Testis (tissue), 3 donors: ENCODE data around the gene ICAM2. TPM values are rescaled to one million over a fixed set of nuclear protein-coding genes. Genes with fewer than 3 reads are reported as not detected.

Source experiments
- DNase-seq: peaks from one replicate; pipeline ENCODE4 v3.0.0-alpha.2; 2019
- H3K27ac ChIP-seq, 2 donors: fragments of 200-600 bp; sonication (generic); one replicate each; pipeline ENCODE4 v1.5.1; 2019
- H3K27me3 ChIP-seq: fragments of 200-600 bp; sonication (generic); one replicate; pipeline ENCODE4 v1.5.1; 2019
- H3K36me3 ChIP-seq: fragments of 200-600 bp; sonication (generic); one replicate; pipeline ENCODE4 v1.5.1; 2017; ENCODE audit warnings: low read depth; ENCODE audit errors: missing control alignments
- H3K4me1 ChIP-seq: fragments of 200-600 bp; sonication (generic); one replicate; pipeline ENCODE4 v1.5.1; 2019
- H3K4me3 ChIP-seq, 2 donors: fragments of 200-600 bp; sonication (generic); one replicate each; pipeline ENCODE4 v1.5.1; 2017 to 2019
- H3K9me3 ChIP-seq: fragments of 200-600 bp; sonication (generic); one replicate; pipeline ENCODE4 v1.5.1; 2017
- POLR2A ChIP-seq: fragments of 450-650 bp; IDR thresholded peaks from one replicate; pipeline ENCODE4 v1.6.1; 2017; ENCODE audit warnings: antibody characterized with exemption, mild to moderate bottlenecking, moderate library complexity
- WGBS, 2 donors: methylation state at CpG; one replicate each; pipeline ENCODE4 v1.1.5; 2018; 5-methylcytosine and 5-hydroxymethylcytosine counted together
- intact Hi-C: fragments of 100-400 bp; cut with DNase I; formaldehyde crosslinking; loops from one replicate; pipeline ENCODE4 v1.15.1; 2023; ENCODE audit warnings: low total_unique reads
- polyA plus RNA-seq: library from polyadenylated mRNA; stranded (reverse); fragments of 350-450 nt; fragmentation: Illumina TruSeq; extraction: RNeasy Lipid Tissue Mini Kit (QIAGEN cat#74804); gene quantifications from one replicate; pipeline ENCODE4 v1.2.3, GENCODE V29; 2014; ENCODE audit warnings: low read depth, low replicate concordance; ENCODE audit not compliant: insufficient read depth
- total RNA-seq, 2 donors: library from RNA; depleted of rRNA; stranded (reverse); fragments of >200 nt; gene quantifications; one replicate each; pipeline ENCODE4 v1.2.3, GENCODE V29; 2016
- TF ChIP-seq, protein P1 (sequence below), 3 experiments: fragments of 450-650 bp in 2 of 3; fragments of 200-600 bp in 1 of 3; sonication (generic) in 1 of 3; IDR thresholded peaks; one replicate each; pipeline ENCODE4 v1.5.1; 2016 to 2019; ENCODE audit warnings: antibody characterized with exemption in 3 of 3, mild to moderate bottlenecking in 2 of 3, moderate library complexity in 1 of 3

The ICAM2 gene
- total and polyA plus RNA-seq, 3 donors from 2014 or later, result 5.2 to 12.1 (median 11.3) TPM

DNA sequence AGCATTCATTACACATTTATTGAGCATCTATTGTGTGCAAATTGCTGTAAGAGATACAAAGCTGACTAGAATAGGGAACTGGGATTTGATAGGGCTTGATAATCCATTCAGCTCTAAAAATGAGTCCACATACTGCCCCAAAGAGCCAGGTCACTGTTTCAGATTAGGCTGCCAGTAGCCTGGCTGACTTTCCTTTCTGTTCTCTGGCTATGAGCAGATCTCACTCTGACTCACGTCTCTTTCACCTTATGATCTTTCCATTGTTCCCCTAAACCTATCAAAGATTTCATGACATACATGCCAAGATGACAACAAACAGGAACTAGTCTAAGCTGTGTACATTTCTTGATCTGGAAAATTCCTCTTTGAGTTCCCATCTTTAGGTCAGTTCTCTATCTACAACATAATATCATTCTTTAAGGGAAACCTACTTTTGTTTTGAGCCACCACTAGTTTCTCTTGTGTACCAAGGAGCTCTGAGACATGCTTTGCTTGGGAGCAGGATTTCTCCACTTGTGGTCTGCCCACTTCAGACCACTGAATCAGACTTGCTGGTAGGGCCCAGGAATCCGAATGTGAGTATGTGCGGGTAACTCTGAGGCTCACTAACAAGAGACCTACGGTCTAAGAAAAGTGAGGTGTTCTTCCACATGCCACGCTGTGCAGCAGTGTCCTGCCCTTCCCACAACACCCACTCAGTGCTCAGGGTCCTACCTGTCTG, 40.9 kb upstream of the ICAM2 start:
- Histone ChIP-seq H3K9me3 (no peaks in the 10 kb centered on the region), H3K36me3 (no peaks in the 10 kb centered on the region), H3K4me1 (no peaks in the 10 kb centered on the region), H3K27me3 (no peaks in the 10 kb centered on the region), H3K4me3 (no peak overlapping the region), H3K27ac (no peak overlapping the region)
- intact Hi-C loops, result no loop called here
- no peak for DNase-seq
- 95 to 99% methylated on average over 5 of the region's 5 CpGs for WGBS, 2 donors
- no peak for TF ChIP-seq POLR2A
- TF ChIP-seq, protein P1, sequence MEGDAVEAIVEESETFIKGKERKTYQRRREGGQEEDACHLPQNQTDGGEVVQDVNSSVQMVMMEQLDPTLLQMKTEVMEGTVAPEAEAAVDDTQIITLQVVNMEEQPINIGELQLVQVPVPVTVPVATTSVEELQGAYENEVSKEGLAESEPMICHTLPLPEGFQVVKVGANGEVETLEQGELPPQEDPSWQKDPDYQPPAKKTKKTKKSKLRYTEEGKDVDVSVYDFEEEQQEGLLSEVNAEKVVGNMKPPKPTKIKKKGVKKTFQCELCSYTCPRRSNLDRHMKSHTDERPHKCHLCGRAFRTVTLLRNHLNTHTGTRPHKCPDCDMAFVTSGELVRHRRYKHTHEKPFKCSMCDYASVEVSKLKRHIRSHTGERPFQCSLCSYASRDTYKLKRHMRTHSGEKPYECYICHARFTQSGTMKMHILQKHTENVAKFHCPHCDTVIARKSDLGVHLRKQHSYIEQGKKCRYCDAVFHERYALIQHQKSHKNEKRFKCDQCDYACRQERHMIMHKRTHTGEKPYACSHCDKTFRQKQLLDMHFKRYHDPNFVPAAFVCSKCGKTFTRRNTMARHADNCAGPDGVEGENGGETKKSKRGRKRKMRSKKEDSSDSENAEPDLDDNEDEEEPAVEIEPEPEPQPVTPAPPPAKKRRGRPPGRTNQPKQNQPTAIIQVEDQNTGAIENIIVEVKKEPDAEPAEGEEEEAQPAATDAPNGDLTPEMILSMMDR (IDR thresholded peaks at IDR 0.05), result no peak

DNA sequence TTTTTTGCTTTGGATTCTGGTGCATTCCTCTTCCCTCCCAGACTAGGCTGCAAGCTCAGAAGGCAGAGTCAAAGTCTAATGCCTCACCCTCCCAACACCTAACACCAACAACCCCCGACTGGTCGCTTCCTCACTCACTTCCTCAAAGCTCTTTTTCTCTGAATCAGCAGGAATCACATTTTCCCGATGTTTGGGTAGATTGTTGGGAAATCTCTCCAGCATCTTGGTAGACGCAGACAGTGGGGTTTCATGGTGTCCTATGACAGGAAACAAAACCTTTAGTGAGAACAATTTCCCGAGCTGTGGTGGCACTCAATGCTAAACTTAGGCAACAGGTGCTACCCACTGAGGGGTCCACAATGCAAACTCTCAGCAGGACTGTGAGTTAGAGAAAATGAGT, 39.9 kb upstream of the ICAM2 start:
- intact Hi-C loops, result no loop called here
- Histone ChIP-seq H3K4me3 (no peak overlapping the region), H3K27me3 (no peaks in the 10 kb centered on the region), H3K4me1 (no peaks in the 10 kb centered on the region), H3K9me3 (no peaks in the 10 kb centered on the region), H3K27ac (no peak overlapping the region), H3K36me3 (no peaks in the 10 kb centered on the region)
- WGBS, 2 donors, result 78 to 92% methylated on average over 5 of the region's 5 CpGs
- no peak for TF ChIP-seq POLR2A
- TF ChIP-seq, protein P1 (IDR thresholded peaks at IDR 0.05), result no peak
- no peak for DNase-seq

DNA sequence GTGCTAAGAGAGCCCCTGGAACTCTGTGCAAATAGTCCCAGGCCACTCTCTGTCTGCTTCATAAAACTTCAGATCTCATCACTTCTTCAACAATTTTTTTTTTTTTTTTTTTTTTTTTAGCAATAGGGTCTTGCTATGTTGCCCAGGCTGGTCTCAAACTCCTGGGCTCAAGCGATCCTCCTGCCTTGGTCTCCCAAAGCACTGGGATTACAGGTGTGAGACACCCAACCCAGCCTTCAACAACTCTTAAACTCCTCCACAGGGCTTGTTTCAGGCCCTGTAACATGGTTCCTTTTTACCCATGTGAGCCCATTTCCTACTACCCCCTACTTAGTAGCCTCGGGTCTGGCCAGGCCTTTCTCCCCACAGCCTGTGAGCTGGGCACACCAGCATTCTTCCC, 39.3 kb upstream of the ICAM2 start:
- H3K4me3 ChIP-seq, result no peak overlapping the region
- WGBS, 2 donors, result 89 to 93% methylated on average over 2 of the region's 2 CpGs
- H3K4me1 ChIP-seq, result no peaks in the 10 kb centered on the region
- DNase-seq, result no peak
- H3K36me3 ChIP-seq, result no peaks in the 10 kb centered on the region
- H3K9me3 ChIP-seq, result no peaks in the 10 kb centered on the region
- no peaks in the 10 kb centered on the region for H3K27me3 ChIP-seq
- intact Hi-C loops, result no loop called here
- TF ChIP-seq POLR2A, result no peak
- TF ChIP-seq, protein P1 (IDR thresholded peaks at IDR 0.05), result no peak
- no peak overlapping the region for H3K27ac ChIP-seq

DNA sequence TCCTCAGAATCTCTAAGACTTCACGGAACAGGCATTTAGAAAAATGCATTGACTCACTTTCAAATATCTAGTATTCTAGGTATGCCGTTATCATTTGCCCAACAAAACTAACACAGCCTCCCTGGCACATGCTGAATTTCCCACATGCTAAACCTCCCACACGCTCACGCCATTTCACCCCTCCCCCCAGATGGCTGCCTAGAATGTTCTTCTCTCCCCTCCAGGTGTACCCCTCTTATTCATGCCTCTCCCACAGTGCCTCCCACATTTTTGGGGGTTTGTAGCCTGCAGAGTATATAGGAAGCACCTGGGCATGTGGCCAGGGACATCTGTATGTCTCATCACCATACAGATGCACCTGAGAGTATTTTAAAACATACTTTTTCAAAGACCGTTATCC, 38.2 kb upstream of the ICAM2 start:
- Histone ChIP-seq H3K4me3 (no peak overlapping the region), H3K27ac (no peak overlapping the region), H3K9me3 (no peaks in the 10 kb centered on the region), H3K4me1 (no peaks in the 10 kb centered on the region), H3K36me3 (no peaks in the 10 kb centered on the region), H3K27me3 (no peaks in the 10 kb centered on the region)
- TF ChIP-seq, protein P1 (IDR thresholded peaks at IDR 0.05), result no peak
- TF ChIP-seq POLR2A, result no peak
- WGBS, 2 donors, result 63 to 72% methylated on average over 5 of the region's 5 CpGs
- intact Hi-C loops, result no loop called here
- DNase-seq, result no peak

DNA sequence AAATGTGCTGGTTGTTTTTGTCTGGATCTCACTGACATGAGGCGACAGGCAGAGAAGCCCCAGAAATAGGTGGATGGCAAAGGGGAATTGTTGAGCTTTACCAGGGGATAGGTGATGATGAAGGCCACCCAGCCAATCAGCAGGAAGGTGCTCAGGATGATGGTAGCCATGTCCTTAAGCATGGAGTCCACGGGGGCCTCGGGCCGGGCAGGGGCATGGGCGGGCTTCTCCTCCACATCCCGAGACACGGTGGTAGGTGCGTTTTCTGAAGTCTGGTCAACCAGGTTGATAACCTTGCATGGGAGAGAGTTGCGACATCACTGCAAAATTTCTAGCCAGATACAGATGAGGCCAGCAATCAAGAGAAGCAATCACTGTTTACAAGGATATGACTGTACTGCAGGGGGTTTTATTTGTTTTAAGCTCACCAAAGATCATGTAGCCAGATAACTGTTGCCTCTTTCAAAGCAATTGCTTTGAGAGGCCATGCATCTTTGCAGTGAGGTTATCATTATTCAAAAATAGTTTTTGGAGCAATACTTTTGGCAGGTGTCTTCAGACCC, 37.3 kb upstream of the ICAM2 start:
- Histone ChIP-seq H3K4me3 (no peak overlapping the region), H3K27ac (no peak overlapping the region), H3K9me3 (no peaks in the 10 kb centered on the region), H3K4me1 (no peaks in the 10 kb centered on the region), H3K27me3 (no peaks in the 10 kb centered on the region), H3K36me3 (no peaks in the 10 kb centered on the region)
- WGBS, 2 donors, result 90 to 91% methylated on average over 8 to 9 of the region's 9 CpGs
- TF ChIP-seq, protein P1 (IDR thresholded peaks at IDR 0.05), result no peak
- TF ChIP-seq POLR2A, result no peak
- intact Hi-C loops, result no loop called here
- no peak for DNase-seq
